GM19023 (cell line): ENCODE data around the gene ZNF552.
A peak's percentile ranks its signal among the peaks of the same experiment; 100 is the strongest.
"Not testable (repeated sequence)": the region's sequence is repeated elsewhere in the genome, so short reads cannot be mapped to it uniquely, and the experiment has no call there.

ENCODE experiments used
- ATAC-seq: cut with Tn5 transposase; IDR thresholded peaks from one replicate; pipeline ENCODE4 v1.9.1; 2021; ENCODE audit warnings: mild to moderate bottlenecking, moderate library complexity; ENCODE audit not compliant: unreplicated experiment

The ZNF552 gene

GRCh38 chr19:57814505-57815246, at the start of gene ZNF552:
Gene ZNF552, minus strand, starts transcription at chr19:57814913. Its CDS starts 170 bp downstream, at chr19:57814743.
- peak; percentile 67 for ATAC-seq

DNA sequence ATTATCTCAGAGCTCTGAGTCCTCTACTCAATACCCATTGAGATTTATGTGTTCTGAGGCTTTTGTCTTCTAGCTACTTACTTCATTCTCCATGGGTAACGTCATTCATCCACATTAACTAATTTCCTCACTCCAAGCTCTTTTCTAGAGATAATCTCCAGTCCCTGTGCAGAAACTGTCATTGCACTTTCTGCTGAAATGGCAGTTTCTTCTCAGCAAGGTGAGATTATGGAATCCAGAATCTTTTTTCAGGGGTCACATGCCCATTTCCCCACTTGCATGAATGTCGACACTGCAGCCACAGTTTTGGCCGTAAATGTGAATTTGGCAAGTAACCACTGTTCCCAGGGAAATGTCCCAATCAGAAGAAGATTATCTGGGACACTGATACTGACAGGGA, 47.6 kb upstream of the ZNF552 start:
- ATAC-seq, result not testable (repeated sequence)

GRCh38 chr19:57854117-57854516, 39.4 kb upstream of the ZNF552 start:
- not testable (repeated sequence) for ATAC-seq

DNA sequence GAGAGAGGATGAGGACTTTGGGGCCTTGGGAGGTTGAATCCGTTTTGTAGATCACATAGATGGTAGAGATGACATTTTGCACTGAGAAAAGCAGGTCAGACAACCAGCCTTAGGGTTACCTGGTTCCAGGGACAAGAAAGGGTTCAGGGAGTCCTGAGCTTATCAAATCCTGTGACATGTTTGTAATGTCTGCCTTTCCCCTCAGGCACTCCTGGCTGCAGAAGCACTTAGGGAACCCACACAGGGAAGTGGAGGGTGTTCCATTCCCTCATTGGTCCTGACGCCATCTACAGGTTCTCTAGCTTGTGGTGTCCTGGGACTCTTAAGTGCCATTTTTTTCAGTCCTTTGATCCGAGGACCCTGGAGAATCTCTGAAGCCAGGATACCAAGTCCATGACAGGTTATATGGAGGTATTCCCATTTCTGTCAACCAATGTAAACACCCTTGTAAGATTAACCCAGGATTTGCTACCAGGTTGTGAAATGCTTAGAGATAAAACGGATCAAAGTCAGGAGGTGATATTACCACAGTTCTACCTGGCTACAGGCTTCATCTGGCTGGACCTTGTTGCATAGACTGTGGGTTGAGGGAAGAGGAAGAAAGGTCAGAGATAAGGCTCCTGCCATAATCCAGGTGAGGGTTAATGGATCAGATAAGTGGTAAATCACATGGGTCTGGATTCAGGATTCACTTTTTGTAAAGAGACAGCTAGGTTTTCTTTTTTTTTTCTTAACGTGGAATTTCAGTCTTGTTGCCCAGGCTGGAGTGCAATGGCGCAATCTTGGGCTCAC, 37.3 kb upstream of the ZNF552 start:
- not testable (repeated sequence) for ATAC-seq

GRCh38 chr19:57850553-57851017, 35.9 kb upstream of the ZNF552 start:
- ATAC-seq, result no peak

- peak; percentile 94 for ATAC-seq
Observed at GRCh38 chr19:57849666-57850473, 35.2 kb upstream of the ZNF552 start, which contains the start of gene ZNF587. Gene ZNF587, plus strand, starts transcription at chr19:57849859. Its CDS starts 180 bp downstream, at chr19:57850039.

GRCh38 chr19:57849162-57849665, 34.5 kb upstream of the ZNF552 start:
- ATAC-seq, result peak; percentile 6

DNA sequence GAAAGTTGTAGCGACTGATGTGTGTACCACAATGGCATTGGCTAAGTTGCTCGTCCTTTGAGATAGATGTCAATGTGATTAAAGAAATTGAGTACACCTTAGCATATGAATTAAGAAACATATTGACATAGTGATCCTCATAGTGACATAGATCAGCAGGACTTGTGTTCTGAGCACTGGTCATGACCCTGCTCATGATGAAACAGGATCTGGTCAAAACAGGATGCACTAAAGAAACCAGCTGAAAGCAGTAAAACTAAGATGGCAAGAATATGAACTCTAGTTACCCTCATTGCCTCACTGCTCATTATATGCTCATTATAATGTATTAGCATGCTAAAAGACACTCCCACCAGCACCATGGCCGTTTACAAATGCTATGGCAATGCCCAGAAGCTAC, 32.5 kb upstream of the ZNF552 start:
- ATAC-seq, result not testable (repeated sequence)

DNA sequence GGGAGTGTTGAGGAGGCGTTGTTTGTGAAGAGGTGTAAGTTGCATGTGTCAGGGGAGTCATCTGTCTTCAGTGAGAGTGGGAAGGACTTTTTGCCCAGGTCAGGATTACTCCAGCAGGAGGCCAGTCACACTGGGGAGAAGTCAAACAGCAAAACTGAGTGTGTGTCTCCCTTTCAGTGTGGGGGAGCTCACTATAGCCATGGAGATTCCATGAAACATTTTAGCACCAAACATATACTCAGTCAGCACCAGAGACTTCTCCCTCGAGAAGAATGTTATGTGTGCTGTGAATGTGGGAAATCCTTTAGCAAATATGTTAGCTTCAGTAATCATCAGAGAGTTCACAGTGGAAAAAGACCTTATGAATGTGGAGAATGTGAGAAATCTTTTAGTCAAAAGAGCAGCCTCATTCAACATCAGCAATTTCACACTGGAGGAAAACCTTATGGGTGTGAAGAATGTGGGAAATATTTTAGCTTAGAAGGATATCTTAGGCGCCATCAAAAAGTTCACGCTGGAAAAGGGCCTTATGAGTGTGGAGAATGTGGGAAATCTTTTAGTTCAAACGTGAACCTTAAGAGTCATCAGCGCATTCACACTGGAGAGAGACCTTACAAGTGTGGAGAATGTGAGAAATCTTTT, 26.5 kb upstream of the ZNF552 start:
- no peak for ATAC-seq

GRCh38 chr19:57838622-57839191, 24.0 kb upstream of the ZNF552 start:
- not testable (repeated sequence) for ATAC-seq

DNA sequence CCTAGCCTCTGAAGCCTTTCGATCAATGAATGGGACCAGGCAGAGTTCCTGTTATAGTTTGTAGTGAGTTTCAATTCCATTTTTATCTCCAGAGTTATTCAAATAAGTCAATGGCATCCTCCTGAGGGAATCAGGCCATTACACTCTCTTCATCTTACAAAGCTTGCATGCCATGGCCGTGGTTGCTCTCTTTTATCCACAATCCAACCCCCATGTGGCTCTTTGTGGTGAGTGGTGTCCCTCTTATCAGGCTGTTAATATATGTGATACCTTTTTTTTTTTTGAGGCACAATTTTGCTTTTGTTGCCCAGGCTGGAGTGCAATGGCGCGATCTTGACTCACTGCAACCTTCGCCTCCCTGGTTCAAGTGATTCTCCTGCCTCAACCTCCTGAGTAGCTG, 22.3 kb upstream of the ZNF552 start:
- not testable (repeated sequence) for ATAC-seq

- ATAC-seq, result no peak
Observed at GRCh38 chr19:57830071-57830602, 15.4 kb upstream of the ZNF552 start, which contains the start of gene ZNF587B. Gene ZNF587B, plus strand, starts transcription at chr19:57830299. Its CDS starts 230 bp downstream, at chr19:57830529.

- ATAC-seq, result no peak
Observed at GRCh38 chr19:57829316-57829715, 14.6 kb upstream of the ZNF552 start.

DNA sequence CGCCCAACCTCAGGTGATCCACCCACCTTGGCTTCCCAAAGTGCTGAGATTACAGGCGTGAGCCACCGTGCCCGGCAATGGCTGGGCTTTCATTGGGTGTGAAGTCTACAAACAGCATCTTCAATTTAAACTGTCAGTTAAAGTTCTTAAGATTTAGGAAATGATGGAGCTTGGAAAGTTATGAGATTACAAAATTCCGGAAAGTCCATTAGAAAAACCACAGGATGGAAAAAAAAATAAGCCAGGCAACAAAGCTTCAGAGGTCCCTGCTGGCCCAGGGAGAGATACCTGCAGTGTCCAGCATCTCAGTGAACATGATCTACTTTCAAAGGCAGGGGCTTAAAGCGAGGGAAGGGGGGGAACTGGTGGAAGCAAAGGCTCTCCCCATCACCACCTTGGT, 10.8 kb upstream of the ZNF552 start:
- no peak for ATAC-seq

- not testable (repeated sequence) for ATAC-seq
Observed at GRCh38 chr19:57823608-57824007, 8.9 kb upstream of the ZNF552 start.

DNA sequence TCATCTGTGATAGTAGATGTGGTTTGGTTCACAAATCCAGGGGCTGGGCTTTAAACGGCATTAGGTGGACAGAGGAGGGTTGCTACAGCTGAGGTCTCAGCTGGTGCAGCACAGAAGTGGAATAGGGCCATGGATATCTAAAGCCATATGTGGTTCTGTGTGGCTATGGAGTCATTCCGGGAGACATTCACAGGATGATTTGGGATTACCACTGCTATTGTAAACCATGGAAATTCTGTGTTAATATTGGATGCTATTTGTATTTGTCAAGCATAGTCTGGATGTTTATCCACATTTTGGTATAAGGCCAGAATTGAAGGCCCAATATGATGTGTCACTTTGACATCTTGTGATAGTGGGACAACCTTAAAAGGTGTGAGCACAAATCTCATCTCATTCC, 8.4 kb upstream of the ZNF552 start:
- ATAC-seq, result not testable (repeated sequence)

GRCh38 chr19:57821501-57821900, 6.8 kb upstream of the ZNF552 start:
- ATAC-seq, result not testable (repeated sequence)

DNA sequence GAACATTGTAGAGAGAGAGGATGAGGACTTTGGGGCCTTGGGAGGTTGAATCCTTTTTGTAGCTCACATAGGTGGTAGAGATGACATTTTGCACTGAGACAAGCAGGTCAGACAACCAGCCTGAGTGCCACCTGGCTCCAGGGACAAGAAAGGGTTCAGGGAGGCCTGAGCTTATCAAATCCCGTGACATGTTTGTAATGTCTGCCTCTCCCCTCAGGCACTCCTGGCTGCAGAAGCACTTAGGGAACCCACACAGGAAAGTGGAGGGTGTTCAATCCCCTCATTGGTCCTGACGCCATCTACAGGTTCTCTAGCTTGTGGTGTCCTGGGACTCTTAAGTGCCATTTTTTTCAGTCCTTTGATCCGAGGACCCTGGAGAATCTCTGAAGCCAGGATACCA, 6.4 kb upstream of the ZNF552 start:
- ATAC-seq, result not testable (repeated sequence)

DNA sequence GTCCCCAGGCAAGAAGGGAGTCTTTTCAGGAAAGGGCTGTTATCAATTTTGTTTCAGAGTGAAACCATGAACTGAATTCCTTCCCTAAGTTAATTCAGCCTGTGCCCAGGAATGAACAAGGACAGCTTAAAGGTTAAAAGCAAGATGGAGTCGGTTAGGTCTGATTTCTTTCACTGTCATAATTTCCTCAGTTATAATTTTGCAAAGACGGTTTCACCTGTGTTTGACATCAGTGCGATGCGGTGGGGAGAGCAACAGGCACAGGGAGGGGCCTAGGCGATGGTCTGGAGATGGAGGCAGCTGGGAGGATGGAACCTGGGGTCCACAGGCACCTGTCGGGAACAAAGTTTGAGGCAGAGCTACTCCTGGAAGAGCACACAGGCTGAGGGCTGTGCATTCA, 5.9 kb upstream of the ZNF552 start:
- no peak for ATAC-seq
